Measurements from ENCODE around the gene CD24.

DNA sequence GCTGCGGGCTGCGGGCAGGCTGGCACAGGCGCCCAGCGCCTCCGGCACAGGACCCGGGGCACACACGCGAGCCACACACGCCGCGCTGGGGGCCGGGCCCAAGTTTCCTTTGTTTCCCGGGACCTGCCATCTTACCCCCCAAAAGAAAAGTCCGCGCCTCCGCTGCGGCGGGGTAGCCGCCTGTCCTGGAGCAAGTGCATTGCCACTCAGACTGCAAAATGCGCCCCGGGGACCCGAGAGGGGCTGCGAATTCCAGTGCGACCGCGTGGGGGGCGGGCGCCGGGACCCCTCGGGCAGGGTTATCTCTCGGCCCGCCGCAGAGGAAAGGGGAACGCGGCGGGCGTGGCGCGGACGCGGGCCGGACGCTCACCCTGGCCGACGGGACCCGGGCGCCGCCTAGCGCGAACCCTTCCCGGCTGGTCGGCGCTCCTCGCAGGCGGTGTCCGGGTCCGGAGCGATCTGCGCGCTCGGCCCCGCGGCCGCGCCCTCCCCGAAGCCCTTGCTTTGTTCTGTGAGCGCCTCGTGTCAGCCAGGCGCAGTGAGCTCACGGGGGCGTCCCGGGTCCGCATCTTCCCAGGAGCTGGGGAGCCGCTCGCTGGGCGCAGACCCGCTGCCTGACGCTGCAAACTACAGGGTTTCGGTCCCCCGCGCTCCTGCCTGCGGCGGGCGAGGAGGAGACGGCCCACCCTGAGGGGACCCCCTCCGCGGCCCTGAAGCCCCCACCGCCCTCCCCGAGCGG is 639 bp upstream of the CD24 start:
- TF ChIP-seq, protein P1, sequence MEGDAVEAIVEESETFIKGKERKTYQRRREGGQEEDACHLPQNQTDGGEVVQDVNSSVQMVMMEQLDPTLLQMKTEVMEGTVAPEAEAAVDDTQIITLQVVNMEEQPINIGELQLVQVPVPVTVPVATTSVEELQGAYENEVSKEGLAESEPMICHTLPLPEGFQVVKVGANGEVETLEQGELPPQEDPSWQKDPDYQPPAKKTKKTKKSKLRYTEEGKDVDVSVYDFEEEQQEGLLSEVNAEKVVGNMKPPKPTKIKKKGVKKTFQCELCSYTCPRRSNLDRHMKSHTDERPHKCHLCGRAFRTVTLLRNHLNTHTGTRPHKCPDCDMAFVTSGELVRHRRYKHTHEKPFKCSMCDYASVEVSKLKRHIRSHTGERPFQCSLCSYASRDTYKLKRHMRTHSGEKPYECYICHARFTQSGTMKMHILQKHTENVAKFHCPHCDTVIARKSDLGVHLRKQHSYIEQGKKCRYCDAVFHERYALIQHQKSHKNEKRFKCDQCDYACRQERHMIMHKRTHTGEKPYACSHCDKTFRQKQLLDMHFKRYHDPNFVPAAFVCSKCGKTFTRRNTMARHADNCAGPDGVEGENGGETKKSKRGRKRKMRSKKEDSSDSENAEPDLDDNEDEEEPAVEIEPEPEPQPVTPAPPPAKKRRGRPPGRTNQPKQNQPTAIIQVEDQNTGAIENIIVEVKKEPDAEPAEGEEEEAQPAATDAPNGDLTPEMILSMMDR (IDR thresholded peaks at IDR 0.05; ENCODE audit: low read depth, low read length, missing input control): no peak
- peak; percentile 44 to 49 for TF ChIP-seq RAD21 (IDR thresholded peaks at IDR 0.05)
- TF ChIP-seq, protein P2, sequence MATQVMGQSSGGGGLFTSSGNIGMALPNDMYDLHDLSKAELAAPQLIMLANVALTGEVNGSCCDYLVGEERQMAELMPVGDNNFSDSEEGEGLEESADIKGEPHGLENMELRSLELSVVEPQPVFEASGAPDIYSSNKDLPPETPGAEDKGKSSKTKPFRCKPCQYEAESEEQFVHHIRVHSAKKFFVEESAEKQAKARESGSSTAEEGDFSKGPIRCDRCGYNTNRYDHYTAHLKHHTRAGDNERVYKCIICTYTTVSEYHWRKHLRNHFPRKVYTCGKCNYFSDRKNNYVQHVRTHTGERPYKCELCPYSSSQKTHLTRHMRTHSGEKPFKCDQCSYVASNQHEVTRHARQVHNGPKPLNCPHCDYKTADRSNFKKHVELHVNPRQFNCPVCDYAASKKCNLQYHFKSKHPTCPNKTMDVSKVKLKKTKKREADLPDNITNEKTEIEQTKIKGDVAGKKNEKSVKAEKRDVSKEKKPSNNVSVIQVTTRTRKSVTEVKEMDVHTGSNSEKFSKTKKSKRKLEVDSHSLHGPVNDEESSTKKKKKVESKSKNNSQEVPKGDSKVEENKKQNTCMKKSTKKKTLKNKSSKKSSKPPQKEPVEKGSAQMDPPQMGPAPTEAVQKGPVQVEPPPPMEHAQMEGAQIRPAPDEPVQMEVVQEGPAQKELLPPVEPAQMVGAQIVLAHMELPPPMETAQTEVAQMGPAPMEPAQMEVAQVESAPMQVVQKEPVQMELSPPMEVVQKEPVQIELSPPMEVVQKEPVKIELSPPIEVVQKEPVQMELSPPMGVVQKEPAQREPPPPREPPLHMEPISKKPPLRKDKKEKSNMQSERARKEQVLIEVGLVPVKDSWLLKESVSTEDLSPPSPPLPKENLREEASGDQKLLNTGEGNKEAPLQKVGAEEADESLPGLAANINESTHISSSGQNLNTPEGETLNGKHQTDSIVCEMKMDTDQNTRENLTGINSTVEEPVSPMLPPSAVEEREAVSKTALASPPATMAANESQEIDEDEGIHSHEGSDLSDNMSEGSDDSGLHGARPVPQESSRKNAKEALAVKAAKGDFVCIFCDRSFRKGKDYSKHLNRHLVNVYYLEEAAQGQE (IDR thresholded peaks at IDR 0.05): no peak
- TF ChIP-seq, protein P3, sequence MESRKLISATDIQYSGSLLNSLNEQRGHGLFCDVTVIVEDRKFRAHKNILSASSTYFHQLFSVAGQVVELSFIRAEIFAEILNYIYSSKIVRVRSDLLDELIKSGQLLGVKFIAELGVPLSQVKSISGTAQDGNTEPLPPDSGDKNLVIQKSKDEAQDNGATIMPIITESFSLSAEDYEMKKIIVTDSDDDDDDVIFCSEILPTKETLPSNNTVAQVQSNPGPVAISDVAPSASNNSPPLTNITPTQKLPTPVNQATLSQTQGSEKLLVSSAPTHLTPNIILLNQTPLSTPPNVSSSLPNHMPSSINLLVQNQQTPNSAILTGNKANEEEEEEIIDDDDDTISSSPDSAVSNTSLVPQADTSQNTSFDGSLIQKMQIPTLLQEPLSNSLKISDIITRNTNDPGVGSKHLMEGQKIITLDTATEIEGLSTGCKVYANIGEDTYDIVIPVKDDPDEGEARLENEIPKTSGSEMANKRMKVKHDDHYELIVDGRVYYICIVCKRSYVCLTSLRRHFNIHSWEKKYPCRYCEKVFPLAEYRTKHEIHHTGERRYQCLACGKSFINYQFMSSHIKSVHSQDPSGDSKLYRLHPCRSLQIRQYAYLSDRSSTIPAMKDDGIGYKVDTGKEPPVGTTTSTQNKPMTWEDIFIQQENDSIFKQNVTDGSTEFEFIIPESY (IDR thresholded peaks at IDR 0.05): no peak
- TF ChIP-seq, protein P4, sequence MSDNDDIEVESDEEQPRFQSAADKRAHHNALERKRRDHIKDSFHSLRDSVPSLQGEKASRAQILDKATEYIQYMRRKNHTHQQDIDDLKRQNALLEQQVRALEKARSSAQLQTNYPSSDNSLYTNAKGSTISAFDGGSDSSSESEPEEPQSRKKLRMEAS (IDR thresholded peaks at IDR 0.05): no peak
- no peak for TF ChIP-seq TAF1 (conservative IDR thresholded peaks at IDR 0.05)
- TF ChIP-seq SP1 (IDR thresholded peaks at IDR 0.05): no peak
- no peak for TF ChIP-seq JUND (IDR thresholded peaks at IDR 0.05)
- TF ChIP-seq, protein P5, sequence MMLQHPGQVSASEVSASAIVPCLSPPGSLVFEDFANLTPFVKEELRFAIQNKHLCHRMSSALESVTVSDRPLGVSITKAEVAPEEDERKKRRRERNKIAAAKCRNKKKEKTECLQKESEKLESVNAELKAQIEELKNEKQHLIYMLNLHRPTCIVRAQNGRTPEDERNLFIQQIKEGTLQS (IDR thresholded peaks at IDR 0.05): no peak
- no peak for TF ChIP-seq YY1 (IDR thresholded peaks at IDR 0.05)
- no peak for TF ChIP-seq NR2F2 (IDR thresholded peaks at IDR 0.05)
- no peak for TF ChIP-seq FOXA1 (IDR thresholded peaks at IDR 0.05)
- no peak for TF ChIP-seq EGR1 (IDR thresholded peaks at IDR 0.05; ENCODE audit: low read depth in 2 of 2)

Measured in liver (tissue), 3 donors.